T-helper 22 cell (primary cell): Measurements from ENCODE around the gene GLP1R.

ENCODE experiments used
- DNase-seq: peaks from one replicate; pipeline ENCODE4 v3.0.0-alpha.2; 2020; ENCODE audit warnings: low read depth

Gene GLP1R

DNA sequence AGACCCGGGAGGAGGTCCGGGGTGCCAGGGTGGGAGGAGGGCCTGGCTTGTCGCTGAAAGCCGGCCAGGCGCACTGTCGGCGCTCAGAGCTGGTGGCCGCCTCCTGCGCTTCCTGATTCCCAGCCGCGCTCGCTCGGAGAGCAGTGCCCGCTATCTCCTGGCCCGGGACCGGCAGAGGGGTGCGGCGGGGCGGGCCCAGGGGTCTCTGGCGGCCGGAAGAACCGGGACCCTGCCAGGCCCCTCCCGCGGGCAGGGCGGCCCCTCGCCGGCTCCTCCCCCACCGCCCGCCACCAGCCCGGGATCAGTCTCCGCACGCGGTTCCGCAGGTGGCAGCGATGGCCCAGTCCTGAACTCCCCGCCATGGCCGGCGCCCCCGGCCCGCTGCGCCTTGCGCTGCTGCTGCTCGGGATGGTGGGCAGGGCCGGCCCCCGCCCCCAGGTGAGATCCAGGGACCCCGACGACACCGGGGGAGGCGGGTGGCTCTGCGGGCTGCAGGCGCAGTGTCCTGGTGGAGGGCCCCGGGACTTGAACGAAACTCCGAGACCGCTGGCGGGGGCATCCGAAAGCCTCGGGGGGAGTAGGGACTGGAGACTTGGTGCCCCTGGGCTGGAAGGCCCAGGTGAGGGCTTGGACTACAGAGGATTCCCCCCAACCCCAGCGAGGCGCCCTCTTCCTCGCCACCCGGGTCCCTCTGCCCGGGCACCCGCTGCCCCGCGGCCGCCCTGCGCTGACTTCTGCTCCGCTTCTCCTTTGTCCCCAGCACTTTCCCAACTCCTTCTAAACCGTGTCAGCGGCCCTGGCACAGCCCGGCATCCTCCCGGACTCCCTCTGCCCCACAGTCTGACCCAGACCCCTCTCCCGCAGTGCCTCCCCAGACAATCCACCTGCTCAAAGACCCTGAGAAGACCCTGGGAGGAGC is at the start of gene GLP1R:
Gene GLP1R, plus strand, starts transcription at position 301 of the 919 bp plus-strand sequence. Its CDS starts 60 bp downstream, at position 361.
- no peak for DNase-seq

DNA sequence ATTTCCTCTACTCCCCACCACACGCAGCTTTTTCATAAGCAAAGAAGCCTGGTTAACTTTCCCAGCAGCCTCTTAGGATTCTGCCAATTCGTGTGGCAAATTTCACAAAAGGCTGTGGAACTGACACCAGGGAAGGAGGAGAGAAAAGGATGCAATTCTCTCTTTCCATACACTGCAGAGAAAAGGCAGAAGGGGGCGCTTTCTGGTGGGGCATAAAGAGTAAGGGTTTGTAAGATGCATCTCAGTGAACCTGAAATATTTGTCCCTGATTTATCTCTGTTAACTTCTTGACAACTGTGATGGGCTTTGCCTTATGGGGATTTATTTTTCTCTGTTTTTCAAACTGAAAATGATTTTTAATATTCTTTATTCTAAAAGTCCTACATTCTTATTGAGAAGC is 45.5 kb upstream of the GLP1R start:
- DNase-seq, result no peak

DNA sequence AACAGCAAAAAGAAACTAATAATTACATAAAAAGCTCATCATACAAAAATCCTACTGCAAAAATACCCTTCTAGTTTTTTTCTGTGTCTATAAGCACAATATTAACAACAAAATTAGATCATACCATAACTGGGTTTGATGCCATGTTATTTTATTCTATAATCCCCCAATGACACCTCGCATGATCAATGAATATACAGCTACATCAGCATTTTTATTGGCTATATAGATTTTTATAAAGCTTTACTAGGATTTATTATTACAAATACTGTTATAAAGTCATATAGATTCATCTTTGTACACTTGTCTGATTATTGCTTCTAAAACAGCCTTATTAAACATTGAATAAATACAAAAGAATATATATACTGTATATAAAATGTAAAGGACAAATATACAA is 45.1 kb upstream of the GLP1R start:
- no peak for DNase-seq

DNA sequence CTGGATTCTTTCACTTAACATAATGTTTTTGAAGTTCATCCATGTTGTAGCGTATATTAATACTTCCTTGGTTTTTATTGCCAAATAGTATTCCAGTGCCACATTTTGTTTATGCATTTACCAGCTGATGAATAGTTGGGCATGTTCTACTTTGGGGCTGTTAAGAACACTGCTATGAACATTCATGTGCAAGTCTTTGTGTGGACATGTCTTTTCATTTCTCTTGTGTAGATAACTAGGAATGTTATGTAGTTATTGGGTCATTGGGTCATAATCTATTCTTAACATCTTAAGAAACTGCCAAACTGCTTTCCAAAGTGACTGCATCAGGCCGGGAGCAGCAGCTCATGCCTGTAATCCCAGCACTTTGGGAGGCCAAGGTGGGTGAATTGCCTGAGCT is 43.8 kb upstream of the GLP1R start:
- no peak for DNase-seq

DNA sequence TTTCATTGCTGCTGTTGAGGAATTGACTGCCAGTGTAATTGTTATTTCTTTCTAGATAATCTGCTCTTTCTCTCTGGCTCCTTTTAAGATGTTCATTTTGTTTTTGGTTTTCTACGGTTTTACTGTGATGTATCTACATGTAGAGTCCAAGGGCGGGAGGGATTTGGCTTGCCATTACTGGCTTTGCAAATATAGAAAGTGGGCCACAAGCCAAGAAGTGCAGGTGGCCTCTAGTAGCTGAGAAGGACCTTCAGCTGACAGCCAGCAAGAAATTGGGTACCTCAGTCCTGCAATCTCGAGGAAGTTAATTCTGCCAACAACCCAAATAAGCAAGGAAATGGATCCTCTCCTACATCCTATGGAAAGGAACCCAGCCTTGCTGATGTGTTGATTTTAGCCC is 42.8 kb upstream of the GLP1R start:
- no peak for DNase-seq

DNA sequence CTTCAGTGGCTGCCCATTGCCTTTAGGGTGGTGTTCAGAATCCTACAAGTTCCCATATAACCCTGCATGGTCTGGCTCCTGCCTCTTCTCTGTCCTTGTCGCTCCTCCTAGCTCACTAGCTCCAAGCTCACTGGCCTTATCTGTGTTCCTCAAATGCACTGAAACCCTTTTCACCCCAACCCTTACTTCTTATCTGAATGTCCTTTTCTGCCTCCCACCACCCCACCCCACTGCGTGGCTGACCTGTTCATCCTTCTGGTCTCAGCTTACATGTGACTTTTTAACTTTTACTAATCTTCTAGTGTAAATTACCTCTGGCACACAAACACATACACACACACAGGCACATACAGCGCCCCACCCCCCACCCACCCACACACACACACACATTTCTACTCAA is 41.0 kb upstream of the GLP1R start:
- DNase-seq, result no peak

DNA sequence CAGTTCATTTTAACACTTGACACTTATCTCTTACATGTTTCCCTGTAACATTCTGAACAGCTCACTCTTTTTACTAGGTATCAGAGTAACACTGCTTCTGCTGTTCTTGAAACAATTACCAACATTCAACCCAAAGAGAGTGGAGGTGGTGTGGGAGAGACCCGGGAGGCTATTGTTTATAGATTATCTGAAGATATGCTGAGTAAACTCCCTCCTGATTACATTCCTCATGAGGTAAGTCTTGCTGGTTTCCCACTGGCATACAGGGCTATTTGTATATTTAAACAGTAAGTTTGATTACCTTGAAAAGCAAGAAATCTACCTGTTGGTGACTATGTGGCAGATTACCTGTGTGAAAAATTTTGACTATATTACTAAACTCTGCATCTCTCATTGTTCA is 39.8 kb upstream of the GLP1R start:
- no peak for DNase-seq

DNA sequence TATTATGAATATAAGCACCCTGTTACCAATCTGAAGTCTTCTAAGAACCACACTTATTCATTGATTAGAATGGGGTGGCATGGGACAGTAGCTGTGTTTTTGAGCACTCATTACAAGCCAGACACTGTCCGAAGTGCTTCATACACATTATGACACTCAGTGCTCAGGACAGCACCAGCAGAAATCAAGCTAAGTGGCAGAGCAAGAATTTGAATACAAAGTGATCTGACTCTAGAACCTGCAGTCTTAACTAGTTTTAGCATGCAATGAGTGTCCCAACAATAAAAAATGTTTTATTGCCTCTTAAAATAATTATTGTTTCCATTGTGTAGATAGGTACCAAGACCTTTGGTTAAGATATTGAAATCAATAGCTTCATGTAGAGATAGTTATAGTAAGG is 39.1 kb upstream of the GLP1R start:
- DNase-seq, result no peak

DNA sequence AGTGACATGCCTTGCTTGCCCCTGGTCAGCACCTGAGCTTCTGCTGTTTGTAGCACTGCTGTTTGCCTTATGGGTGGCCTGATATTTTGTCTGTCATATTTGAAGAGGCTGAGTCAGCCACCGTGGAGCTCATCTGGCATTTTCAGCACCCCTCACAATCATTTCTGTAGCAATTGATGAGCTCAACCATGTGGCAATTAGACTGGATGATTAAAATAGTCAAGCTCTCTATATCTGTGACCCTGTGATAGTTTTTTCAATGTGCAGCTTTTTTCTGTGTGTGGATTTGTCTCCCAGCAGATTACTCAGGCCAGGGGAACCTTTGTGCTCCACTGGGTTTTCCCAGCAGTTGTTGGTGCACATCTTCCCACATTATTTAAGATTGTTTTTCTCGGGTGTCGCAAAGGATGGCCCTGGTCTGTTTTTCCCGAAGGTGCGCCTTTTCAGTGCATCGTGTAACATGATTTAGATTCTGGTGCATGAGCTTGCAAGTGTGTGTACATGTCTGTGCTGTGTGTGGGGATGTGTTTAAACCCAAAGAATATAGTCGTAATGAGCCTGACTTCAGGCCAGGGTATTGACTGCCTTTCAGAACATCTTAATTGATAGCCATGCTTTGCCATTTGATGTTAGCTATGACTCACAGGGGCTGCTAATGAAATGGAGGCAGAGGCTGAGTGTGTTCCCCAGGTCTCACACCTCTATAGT is 31.6 kb upstream of the GLP1R start:
- DNase-seq, result no peak

DNA sequence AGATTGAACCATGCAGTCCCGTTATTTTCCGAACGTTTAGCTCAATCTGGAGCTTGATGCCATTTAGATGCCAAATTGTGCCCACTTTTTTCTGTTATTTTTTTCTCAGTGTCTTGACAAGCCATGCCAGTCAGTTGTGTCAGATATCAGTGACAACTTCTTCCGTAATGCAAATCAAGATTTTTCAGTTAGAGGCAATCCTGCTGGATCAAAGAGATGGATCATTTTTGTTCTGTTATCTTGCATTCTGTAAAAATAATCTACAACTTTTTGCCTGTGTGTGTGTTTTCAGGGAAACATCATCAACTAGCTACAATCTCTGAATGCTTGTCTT is 31.1 kb upstream of the GLP1R start:
- DNase-seq, result no peak

DNA sequence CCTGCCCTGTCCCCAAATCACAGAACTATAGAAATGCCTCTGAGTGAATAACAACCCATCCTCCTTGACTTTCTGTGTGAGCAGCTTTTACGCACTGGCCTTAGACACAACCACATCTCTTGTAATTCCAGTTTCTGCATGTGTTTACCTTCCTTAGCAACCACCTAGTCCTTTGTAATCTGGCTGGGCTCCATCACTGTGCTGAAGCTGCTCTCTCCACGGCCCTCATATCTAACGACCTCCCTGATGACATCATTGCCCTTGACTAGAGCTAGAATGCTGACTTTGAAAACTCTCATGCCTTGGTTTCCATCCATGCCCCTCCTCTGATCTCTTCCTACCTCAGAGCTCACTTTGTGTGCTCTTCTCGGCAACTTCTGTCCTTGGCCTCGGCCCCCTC is 30.5 kb upstream of the GLP1R start:
- no peak for DNase-seq

DNA sequence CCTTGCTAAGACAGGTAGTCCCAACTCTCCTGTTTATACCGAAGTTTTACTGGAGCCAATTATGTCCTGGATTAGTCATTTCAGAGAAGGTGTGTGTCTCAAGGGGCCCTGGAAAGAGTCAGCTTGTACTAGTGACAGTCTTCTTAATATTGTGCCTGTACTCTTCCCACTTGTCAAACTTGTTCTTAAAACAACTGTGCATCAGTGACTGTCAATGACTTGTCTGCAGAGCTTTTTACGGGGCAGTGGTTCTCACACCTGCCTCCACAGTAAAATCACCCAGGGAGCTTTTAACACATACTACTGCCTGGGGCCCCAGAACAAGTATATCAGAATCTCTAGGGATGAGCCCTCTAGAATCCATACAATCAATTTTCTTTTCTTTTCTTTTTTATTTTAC is 28.4 kb upstream of the GLP1R start:
- no peak for DNase-seq

DNA sequence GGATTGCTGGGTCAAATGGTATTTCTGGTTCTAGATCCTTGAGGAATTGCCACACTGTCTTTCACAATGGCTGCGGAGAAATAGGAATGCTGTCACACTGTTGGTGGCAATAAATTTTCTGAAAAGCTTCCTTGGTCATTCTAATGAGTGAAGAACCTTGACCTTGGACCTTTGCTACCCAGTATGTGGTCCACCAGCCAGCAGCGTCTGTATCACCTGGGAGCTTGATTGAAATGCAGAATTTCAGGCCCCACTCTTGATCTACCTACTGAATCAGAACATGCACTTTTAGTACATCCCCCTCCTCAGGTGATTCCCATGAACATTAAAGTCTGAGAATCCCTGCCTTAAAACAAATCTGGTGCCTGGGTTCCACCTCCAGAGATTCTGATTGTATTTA is 27.5 kb upstream of the GLP1R start:
- no peak for DNase-seq

DNA sequence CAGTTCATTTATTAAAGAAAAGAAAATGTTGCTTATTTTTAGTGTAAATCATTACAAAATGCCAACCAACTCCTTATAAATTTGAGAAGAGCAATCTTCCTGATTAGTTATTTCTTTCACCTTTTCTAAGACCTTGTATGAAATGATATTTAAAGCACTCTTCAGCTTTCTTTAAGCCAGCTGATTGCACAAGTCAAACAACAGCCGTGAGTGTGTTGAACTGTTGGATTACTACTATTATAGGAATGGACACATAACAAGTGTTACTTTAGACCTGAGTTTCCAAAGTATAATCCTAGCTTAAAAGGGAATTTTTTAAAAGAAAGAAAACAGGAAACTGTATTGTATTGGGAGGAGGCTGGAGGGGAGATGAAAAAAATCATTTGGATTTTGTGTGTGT is 26.8 kb upstream of the GLP1R start:
- no peak for DNase-seq

DNA sequence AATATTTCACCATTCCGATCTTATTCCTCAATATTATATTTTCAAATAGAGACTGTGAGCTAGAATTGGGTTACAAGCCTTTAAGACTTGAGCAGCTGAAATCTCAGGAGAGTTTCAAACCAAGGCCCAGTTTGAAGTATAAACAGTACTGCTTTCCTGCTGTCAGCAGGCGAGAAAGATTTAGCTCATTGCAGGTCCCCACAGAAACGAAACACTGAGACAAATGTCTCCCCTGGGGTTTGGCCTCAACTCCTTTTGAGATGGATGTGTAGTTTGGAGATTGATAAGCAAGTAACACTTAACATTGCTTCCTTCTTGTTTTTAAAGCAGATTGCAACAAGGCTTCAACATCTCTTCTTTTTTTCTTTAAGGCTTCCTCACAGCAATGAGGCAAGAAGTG is 22.4 kb upstream of the GLP1R start:
- no peak for DNase-seq

DNA sequence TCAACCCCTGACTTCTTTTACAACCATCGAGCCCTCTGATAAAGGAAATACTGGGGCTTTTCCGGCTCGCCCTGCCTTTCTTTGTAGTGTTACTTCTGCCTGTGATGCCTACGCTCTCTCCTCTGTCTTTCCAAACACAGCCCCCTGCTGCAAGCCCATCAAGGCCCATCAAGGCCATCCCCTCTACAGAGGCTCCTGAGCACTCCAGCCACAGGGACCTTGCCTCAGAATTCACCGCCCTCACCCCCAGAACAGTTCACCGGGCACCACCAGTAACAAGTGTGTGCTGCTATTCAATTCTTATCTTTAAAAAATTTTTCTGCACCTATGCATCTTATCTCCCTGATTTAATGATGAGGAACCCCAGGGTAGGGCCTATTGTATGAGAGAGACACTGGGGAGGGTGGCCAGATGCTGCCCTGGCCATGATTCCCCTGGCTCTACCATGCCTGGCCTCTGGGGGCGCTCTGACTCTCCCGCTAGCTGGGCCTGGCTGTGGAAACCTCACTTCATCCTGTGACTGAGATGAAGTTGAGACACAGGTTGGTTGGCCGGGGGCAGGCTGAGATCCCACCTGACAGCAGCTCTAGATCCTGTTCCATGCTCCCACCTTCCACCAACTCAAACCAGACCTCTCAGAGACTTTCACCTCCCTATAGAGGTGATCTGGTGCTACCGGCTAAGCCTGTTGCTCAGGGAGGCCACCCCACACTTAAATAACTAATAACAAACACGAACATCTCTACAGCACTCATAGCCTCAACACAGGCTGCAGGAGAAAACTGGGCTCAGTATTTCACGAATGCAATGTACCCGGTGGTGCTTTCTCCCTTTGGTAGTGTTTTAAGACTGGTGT is 19.2 kb upstream of the GLP1R start:
- no peak for DNase-seq

DNA sequence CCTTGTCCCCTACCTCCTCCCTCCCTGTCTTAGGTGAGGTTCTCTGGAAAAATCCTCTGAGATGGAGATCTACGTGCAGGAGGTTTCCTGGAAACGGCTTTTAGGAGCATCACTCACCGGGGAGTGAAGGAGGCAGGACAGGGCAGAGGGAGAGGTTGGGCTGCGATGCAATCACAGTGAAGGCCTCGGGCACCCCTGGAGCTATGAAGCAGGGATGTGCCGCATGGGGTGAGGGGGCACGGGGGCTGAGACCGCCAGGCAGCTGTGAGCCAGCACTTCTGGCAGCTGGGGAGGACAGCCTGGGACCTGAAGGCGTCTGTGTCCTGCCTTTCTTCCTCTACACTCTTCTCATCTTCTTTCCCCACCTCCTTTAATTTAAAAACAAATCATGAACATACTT is 12.9 kb upstream of the GLP1R start:
- no peak for DNase-seq

DNA sequence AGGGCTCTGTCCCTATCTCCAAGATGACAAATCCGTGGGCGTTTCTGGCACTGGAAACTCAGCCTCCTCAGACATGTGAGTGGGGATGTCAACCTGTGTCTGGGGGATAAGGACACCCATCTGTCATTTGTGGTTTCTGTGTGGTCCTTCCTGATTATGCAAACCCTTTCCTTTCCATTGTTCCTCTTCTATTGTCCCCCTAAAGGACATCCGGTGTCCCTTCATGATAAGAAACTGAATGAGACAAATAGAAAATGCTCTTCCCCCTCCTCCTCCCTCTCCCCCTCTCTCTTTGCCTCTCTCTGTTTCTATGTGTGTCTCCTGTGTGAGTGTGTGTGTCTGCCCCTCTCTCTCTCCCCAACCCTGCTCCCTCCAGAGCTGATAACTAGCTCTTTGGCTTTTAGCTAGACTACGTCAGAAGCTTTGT is 11.5 kb upstream of the GLP1R start:
- DNase-seq, result no peak

DNA sequence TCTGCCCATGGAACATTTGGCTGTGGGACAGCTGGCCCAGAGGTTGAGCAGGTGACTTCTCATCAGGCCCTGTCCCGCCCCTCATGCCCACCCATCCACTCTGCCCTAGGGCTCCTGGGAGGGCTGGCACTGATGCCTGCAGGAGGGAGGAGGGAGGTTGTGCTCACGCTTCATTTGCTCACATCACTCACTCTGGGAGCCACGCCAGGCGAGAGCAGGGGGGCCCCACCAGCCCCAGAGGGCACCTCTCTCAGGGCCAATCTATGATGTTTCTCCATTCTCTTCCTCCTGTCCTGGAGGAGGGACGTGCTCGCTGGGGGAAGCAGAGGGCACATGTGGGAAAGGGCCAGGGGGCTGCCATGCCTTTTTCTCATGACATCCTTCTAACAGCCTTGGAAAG is 10.9 kb upstream of the GLP1R start:
- DNase-seq, result no peak

DNA sequence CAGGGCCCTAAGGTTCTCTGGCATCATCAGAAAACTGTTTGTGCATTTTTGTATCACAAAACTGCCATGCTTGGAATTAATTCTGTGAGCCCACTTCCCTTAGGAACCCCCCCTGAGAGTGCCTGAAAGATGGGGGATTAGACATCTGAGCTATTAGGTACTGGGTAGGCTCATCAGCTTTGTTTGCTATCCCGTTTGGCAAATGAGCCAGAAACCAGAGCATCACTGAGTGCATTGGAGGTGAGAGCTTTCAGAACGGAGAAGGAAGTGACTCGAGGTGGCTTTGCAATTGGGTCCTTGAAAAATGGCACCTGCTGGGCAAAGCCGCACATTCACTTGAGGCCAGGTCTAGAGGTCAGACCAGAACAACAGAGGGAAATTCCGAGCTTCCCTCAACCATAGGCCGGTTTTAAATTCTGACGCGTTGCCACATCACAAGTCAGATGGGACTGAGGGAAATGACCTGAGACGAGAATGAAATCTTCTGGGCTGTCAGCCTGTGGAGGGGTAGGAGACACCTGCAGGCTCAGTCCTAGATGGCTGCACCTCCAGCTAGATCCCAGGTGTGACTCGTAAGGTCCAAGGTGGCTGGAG is 8.4 kb upstream of the GLP1R start:
- no peak for DNase-seq

DNA sequence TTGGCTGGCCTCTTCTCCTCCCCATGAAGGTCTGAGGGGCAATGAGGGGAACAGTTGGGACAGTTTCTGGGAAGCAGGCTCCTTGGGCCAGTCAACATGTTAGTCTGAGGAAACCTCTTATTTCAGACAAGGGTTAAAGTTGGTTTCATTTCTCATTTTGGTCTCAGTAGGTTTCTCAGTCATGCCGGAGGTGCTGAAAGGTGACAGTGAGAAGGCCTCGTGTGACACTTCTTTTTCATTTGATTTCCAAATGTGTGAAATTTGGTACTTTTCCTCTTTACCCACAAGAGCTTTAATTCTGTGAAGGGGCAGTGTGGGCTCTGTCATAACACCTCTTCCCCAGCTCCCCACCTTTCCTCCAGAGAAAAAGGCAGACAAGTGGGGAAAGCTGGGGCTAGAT is 7.5 kb upstream of the GLP1R start:
- no peak for DNase-seq

DNA sequence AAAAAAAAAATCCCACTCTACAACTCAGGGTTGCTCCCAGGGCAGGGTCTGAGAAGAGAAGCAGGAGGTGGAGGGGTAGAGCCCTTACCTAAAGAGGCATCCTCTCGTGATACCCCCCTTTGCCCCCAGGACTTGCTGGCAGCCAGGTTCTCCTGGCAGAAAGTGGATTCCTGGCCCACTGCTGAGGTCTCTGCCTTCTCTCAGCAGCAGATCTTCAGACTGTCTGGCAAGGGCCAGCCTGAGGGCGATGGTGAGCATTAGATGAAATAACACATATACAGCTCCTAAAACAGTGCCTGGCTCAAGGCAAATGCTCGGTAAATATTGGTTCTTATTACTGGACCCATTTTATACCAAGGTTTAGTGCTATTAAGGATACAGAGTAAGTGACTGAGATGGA is 4.8 kb upstream of the GLP1R start:
- DNase-seq, result no peak
